Prostate gland (tissue), 2 donors: ENCODE results near the gene ZMIZ1. TPM values are rescaled to one million over a fixed set of nuclear protein-coding genes. Genes with fewer than 3 reads are reported as not detected.
"Not testable (repeated sequence)": the region's sequence is repeated elsewhere in the genome, so short reads cannot be mapped to it uniquely, and the experiment has no call there.

Experiments used
- DNase-seq: peaks from one replicate; pipeline ENCODE4 v3.0.0-alpha.2; 2019; ENCODE audit warnings: low spot score
- H3K27ac ChIP-seq, 2 donors: fragments of 200-600 bp; sonication (generic); 2 replicates each; pipeline ENCODE4 v1.5.1; 2017 to 2019
- H3K27me3 ChIP-seq: fragments of 200-600 bp; sonication (generic); replicated peaks from 2 replicates; pipeline ENCODE4 v1.5.1; 2019; ENCODE audit not compliant: insufficient read depth
- H3K36me3 ChIP-seq, 2 donors: fragments of 200-600 bp; sonication (generic); 1 replicate in 1 of 2; 2 replicates in 1 of 2; pipeline versions ENCODE4 v1.5.1 to v1.8.1; 2017 to 2019
- H3K4me1 ChIP-seq: fragments of 200-600 bp; sonication (generic); replicated peaks from 2 replicates; pipeline ENCODE4 v1.5.1; 2019
- H3K4me3 ChIP-seq, 2 donors: fragments of 200-600 bp; sonication (generic); 2 replicates each; pipeline ENCODE4 v1.5.1; 2017 to 2019
- H3K9me3 ChIP-seq: fragments of 200-600 bp; sonication (generic); 2 replicates; pipeline ENCODE4 v1.5.1; 2017
- CTCF ChIP-seq, 4 experiments: fragments of 200-600 bp in 2 of 4; fragments of 450-650 bp in 2 of 4; sonication (generic) in 2 of 4; IDR thresholded peaks; 1 replicate in 3 of 4; 2 replicates in 1 of 4; pipeline ENCODE4 v1.5.1; 2016 to 2019; ENCODE audit warnings: antibody characterized with exemption in 4 of 4, mild to moderate bottlenecking in 2 of 4, moderate library complexity in 2 of 4
- POLR2A ChIP-seq: fragments of 450-650 bp; IDR thresholded peaks from one replicate; pipeline ENCODE4 v1.6.1; 2016; ENCODE audit warnings: antibody characterized with exemption, mild to moderate bottlenecking
- POLR2AphosphoS5 ChIP-seq: sonication (generic); formaldehyde crosslinking; IDR thresholded peaks from one replicate; pipeline ENCODE4 v1.6.1; 2017; ENCODE audit warnings: antibody characterized with exemption
- WGBS: methylation state at CpG from one replicate; pipeline ENCODE4 v1.1.5; 2018; 5-methylcytosine and 5-hydroxymethylcytosine counted together
- intact Hi-C: fragments of 100-400 bp; cut with DNase I; formaldehyde crosslinking; loops from one replicate; pipeline ENCODE4 v1.14.2; 2022
- total RNA-seq, 2 donors: library from RNA; depleted of rRNA; stranded (reverse); fragments of >200 nt; gene quantifications; one replicate each; pipeline ENCODE4 v1.1.0, GENCODE V29; 2016

Gene ZMIZ1
- total RNA-seq, 2 donors from 2014 or later = 69.6 to 78.5 TPM

- WGBS = 21% methylated on average over 32 of the region's 32 CpGs
- peak in 1 of 4 experiments; percentile 36 for TF ChIP-seq CTCF (IDR thresholded peaks at IDR 0.05)
- TF ChIP-seq POLR2A = no peak
- TF ChIP-seq POLR2AphosphoS5 = peak; percentile 63
- peaks cover 21% of the 10 kb centered on the region for H3K4me1 ChIP-seq
- no peaks in the 10 kb centered on the region for H3K27me3 ChIP-seq
- H3K36me3 ChIP-seq = peaks cover 0 to 7% of the 10 kb centered on the region in 2 donors
- intact Hi-C loops = loop anchor here (5.0 kb wide), 1 partner anchor 52 kb away; no protein-coding TSS in a partner anchor
- H3K27ac ChIP-seq = peak overlapping the region; percentile 61 to 65
- H3K4me3 ChIP-seq = no peak overlapping the region
- peak; percentile 51 for DNase-seq
- H3K9me3 ChIP-seq = no peaks in the 10 kb centered on the region
Observed at GRCh38 chr10:79274279-79275104, 205.7 kb downstream of the ZMIZ1 start.

- Histone ChIP-seq H3K27me3 (no peaks in the 10 kb centered on the region), H3K27ac (peak overlapping the region; percentile 61 to 65), H3K4me3 (no peak overlapping the region), H3K9me3 (no peaks in the 10 kb centered on the region), H3K4me1 (peaks cover 19% of the 10 kb centered on the region), H3K36me3 (peaks cover 0 to 7% of the 10 kb centered on the region in 2 donors)
- TF ChIP-seq POLR2A (no peak), CTCF (IDR thresholded peaks at IDR 0.05) (no peak), POLR2AphosphoS5 (no peak)
- intact Hi-C loops = no loop called here
- WGBS = 17% methylated on average over 3 of the region's 3 CpGs
- no peak for DNase-seq
Observed at GRCh38 chr10:79275105-79275430, 206.3 kb downstream of the ZMIZ1 start.

- peaks cover 0 to 7% of the 10 kb centered on the region in 2 donors for H3K36me3 ChIP-seq
Observed at GRCh38 chr10:79275431-79275851, 206.7 kb downstream of the ZMIZ1 start.

GRCh38 chr10:79277579-79278269, 209.0 kb downstream of the ZMIZ1 start:
- DNase-seq = no peak
- Histone ChIP-seq H3K9me3 (no peaks in the 10 kb centered on the region), H3K36me3 (peaks cover 0 to 7% of the 10 kb centered on the region in 2 donors), H3K27me3 (no peaks in the 10 kb centered on the region), H3K27ac (no peak overlapping the region), H3K4me1 (peaks cover 18% of the 10 kb centered on the region), H3K4me3 (no peak overlapping the region)
- 70% methylated on average over 11 of the region's 13 CpGs for WGBS
- intact Hi-C loops = no loop called here
- TF ChIP-seq POLR2A = no peak

More at GRCh38 chr10:79275431-79275851, 206.7 kb downstream of the ZMIZ1 start:
- Histone ChIP-seq H3K27me3 (no peaks in the 10 kb centered on the region), H3K27ac (peak overlapping the region; percentile 61 to 65), H3K4me3 (no peak overlapping the region), H3K4me1 (peaks cover 18% of the 10 kb centered on the region), H3K9me3 (no peaks in the 10 kb centered on the region)
- intact Hi-C loops = no loop called here
- 26% methylated on average over 10 of the region's 10 CpGs for WGBS
- TF ChIP-seq POLR2A (no peak), CTCF (IDR thresholded peaks at IDR 0.05) (no peak), POLR2AphosphoS5 (no peak)
- DNase-seq = peak; percentile 39

- intact Hi-C loops, H3K27ac ChIP-seq, DNase-seq, H3K4me3 ChIP-seq, H3K9me3 ChIP-seq, H3K36me3 ChIP-seq, H3K27me3 ChIP-seq: not testable (repeated sequence)
- H3K4me1 ChIP-seq = peaks cover 10% of the 10 kb centered on the region
- WGBS = 90% methylated on average over 14 of the region's 33 CpGs
Observed at GRCh38 chr10:79279047-79279446, 210.3 kb downstream of the ZMIZ1 start.
